SK-MEL-5 (cell line): ENCODE results near the gene ATP6V0B. TPM values are rescaled to one million over a fixed set of nuclear protein-coding genes. Genes with fewer than 3 reads are reported as not detected.

ENCODE experiments used
- total RNA-seq: library from RNA; depleted of rRNA; stranded (reverse); fragments of >200 nt; shearing (Covaris generic); gene quantifications from 2 replicates; pipeline ENCODE4 v1.2.3, GENCODE V29; 2014; rRNA removed

The ATP6V0B gene
- total RNA-seq, 1 experiment from 2014 or later, result 420 TPM

Other genes starting within 250 kb of the ATP6V0B start
- 0.27 TPM in 1 of 2 replicates, not detected in the other for gene ARTN, start 41.2 kb upstream of the ATP6V0B start, total RNA-seq
- gene IPO13, start 28.0 kb upstream of the ATP6V0B start, total RNA-seq, result 27.6 and 29.4 TPM in 2 replicates
- gene DPH2, start 5.0 kb upstream of the ATP6V0B start, total RNA-seq, result 33.6 and 39.4 TPM in 2 replicates
- gene B4GALT2, start 4.2 kb downstream of the ATP6V0B start, total RNA-seq, result 43.5 and 52.5 TPM in 2 replicates
- 5.1 and 5.2 TPM in 2 replicates for gene CCDC24, start 16.6 kb downstream of the ATP6V0B start, total RNA-seq
- gene SLC6A9, start 56.5 kb downstream of the ATP6V0B start, total RNA-seq, result 0.27 and 0.77 TPM in 2 replicates
- gene KLF17, start 143.9 kb downstream of the ATP6V0B start, total RNA-seq, result not detected in 2 replicates
- gene KLF18, start 166.7 kb downstream of the ATP6V0B start, total RNA-seq, result not detected in 2 replicates
- gene DMAP1, start 238.5 kb downstream of the ATP6V0B start, total RNA-seq, result 3.3 and 3.4 TPM in 2 replicates